GM12874 (cell line): ENCODE results near the gene BPIFB2.

Experiments
- TF ChIP-seq, protein P1 (sequence below): IDR thresholded peaks from 2 replicates; pipeline ENCODE4 v1.5.1; 2011; ENCODE audit warnings: low read depth, mild to moderate bottlenecking, control low read depth, low read length, moderate library complexity; ENCODE audit not compliant: insufficient read depth

The BPIFB2 gene

DNA sequence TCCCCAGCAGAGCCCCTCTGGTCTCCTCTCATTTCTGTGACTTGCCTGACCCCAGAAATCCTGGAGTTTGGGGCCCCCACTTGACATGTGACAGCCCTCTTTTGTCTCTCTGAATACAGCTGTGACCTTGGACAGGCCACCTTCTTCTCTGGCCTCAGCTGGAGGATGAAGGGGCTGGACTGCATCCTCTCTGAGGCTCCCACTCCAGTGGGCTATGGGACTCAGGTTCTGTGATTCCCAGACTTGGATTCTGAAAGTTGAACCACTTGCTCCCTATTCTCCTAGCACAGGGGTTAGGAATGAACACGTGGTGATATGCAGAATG lies 55.3 kb downstream of the BPIFB2 start:
- TF ChIP-seq, protein P1, sequence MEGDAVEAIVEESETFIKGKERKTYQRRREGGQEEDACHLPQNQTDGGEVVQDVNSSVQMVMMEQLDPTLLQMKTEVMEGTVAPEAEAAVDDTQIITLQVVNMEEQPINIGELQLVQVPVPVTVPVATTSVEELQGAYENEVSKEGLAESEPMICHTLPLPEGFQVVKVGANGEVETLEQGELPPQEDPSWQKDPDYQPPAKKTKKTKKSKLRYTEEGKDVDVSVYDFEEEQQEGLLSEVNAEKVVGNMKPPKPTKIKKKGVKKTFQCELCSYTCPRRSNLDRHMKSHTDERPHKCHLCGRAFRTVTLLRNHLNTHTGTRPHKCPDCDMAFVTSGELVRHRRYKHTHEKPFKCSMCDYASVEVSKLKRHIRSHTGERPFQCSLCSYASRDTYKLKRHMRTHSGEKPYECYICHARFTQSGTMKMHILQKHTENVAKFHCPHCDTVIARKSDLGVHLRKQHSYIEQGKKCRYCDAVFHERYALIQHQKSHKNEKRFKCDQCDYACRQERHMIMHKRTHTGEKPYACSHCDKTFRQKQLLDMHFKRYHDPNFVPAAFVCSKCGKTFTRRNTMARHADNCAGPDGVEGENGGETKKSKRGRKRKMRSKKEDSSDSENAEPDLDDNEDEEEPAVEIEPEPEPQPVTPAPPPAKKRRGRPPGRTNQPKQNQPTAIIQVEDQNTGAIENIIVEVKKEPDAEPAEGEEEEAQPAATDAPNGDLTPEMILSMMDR = no peak

DNA sequence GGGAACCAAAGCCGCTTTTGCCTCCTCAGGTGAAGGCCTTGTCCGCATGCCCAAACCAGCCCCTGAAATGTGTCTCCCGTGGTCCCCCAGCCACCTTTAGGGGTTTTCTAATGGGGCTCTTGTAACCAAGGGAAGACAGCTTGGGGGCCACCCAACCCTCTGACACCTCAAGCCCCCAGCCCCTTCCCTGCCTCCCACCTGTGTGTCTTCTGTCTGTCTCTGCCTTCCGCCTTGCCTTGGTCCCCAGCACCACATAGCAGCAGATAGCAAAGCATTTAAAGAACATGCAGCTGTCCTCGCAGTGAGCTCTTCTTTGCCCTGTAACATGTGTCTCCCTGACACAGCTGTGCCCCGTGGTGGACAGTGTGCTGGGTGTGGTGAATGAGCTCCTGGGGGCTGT lies 55.8 kb downstream of the BPIFB2 start:
- TF ChIP-seq, protein P1 = no peak

DNA sequence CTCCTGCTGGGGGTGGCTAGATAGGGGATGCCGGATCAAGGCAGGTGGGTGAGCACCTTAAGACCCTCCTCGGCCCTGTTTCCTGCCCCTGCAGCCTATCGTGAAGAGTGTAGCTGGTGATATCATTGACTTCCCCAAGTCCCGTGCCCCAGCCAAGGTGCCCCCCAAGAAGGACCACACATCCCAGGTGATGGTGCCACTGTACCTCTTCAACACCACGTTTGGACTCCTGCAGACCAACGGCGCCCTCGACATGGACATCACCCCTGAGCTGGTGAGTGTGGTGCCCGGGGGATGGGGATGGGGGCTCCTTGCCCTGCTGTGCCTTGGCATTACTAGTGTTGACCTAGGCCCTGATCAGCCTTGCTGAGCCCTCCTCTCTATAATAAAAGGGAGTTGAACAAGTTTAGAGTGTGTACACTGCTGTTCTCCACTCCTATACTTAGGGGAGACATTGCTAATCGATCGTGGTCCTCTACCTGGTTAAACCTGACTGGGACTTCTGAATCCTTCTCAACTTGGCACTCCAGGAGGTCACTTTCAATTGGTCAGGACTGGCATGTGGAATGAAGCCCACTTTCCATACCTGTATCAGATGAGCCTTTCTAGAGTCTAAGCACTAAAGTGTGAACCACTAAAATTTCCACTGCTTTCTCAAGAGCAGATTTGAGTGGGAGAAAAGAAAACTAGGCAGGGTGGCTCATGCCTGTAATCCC lies 57.2 kb downstream of the BPIFB2 start:
- TF ChIP-seq, protein P1 = no peak

DNA sequence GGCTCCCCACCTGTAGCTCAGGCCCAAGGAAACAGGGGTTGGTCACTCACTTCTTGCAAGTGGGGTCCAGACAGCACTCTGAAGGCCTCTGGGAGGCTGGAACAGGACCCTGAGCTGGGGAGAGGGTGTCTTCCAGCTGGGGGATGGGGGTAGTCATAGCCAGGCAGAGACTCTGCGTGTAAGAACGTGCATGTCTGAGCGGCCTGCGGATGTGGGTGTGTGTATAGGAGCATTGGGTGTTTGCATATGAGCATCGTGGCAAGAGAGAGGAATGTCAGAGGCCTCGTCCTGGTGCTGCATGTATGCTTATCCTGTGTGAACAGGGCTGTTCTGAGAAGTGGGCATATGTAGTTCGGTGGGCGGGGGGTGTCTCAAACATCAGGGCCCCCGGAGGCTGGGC lies 58.3 kb downstream of the BPIFB2 start:
- TF ChIP-seq, protein P1 = no peak

DNA sequence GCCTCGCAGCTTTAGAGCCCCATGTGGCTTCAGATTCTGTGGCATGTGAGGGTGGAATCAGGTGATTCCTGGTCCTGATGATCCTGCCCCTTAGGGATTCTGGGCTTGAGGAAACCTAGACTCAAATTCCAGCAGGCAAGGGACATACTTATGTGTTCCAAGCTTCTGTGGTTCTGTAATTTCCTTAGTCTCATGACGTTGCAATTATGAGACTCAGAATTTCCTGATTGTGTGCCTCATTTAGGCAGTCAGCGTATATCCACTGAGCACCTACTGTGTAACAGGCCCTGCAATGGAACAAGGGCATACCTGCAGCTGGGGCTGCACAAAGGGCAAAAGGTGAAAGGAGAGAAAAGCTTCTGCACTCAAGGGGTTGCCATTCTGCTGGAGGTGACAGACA lies 60.3 kb downstream of the BPIFB2 start:
- TF ChIP-seq, protein P1 = no peak

DNA sequence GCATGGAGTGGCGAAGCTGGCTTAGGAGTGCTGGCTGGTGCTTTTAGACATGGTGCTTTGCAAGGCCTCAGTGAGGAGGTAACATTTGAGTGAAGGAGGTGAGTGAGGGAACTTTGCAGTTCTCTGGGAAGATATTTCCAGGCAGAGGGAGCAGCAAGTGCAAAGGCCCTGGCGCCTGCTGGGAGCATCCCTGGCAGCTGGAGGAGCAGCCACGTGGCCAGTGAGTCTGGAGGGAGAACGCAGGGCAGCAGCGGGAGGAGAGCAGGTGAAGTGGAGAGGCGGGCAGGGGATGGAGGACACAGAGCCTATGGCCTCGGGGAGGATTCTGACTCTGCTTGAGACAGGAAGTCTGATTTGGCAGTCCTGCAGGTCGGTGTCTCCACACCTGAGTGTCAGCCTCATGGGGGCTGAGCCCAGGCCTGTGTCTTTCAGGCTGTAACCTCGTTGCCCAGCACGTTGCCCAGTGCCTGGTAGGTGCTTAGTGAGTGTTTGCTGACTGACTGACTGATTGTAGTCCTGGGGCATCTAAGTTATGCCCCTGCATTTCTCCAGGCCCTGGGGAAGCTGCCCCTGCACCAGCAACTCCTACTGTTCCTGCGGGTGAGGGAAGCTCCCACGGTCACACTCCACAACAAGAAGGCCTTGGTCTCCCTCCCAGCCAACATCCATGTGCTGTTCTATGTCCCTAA lies 60.9 kb downstream of the BPIFB2 start:
- TF ChIP-seq, protein P1 = no peak

DNA sequence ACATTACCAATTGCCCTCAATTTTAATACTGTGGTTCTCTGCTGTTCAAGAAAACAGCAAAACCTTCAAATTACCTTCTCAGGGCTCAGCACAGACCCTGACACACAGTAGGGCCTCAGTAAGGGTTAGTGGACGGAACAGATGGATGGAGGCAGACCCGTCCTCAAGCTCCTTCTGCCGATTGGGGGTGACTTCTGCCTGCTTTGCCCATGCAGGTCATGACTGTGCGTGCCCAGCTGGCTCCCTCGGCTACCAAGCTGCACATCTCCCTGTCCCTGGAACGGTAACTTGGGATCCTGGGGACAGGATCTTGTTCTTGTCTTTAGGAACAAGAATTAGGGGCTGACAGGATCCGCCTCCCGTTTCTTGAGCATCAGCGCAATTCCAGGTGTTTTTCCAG lies 62.2 kb downstream of the BPIFB2 start:
- TF ChIP-seq, protein P1 = no peak
